HCT116 (cell line): ENCODE measurements around the gene DNAJC6. TPM values are rescaled to one million over a fixed set of nuclear protein-coding genes. Genes with fewer than 3 reads are reported as not detected.

Experiments used
- ATAC-seq: fragments of 200-7000 bp; cut with Tn5 transposase; 2 replicates; pipeline ENCODE4 v1.9.1; 2020; ENCODE audit warnings: mild to moderate bottlenecking, moderate library complexity
- BruUV-seq: library from RNA; stranded (reverse); fragments of 400-500 nt; replicated peaks from 2 replicates; lab custom pipeline; 2021; lab: Mats Ljungman, UMichigan
- CTCF ChIA-PET: fragments of 300-600 bp; sonication (Branson Sonifier 250); formaldehyde crosslinking; loops from one replicate; lab custom pipeline; 2021; ENCODE audit warnings: antibody characterized with exemption; lab: Charles Lee
- POLR2A ChIA-PET: fragments of 300-600, 350-600 bp; sonication (Branson Sonifier 250); formaldehyde crosslinking; loops from one replicate; lab custom pipeline; 2021; ENCODE audit warnings: antibody characterized with exemption; lab: Charles Lee
- RAD21 ChIA-PET, 2 experiments: fragments of 300-600 bp; sonication (Branson Sonifier 250); formaldehyde crosslinking; loops; one replicate each; lab custom pipeline; 2023; ENCODE audit warnings: low total read pairs in 2 of 2; ENCODE audit not compliant: uncharacterized antibody in 2 of 2, unreplicated experiment in 2 of 2, low non-redundant PET in 1 of 2; lab: Charles Lee
- DNase-seq: peaks from one replicate; pipeline ENCODE4 v3.0.0-alpha.2; 2010; ENCODE audit warnings: low read depth, low spot score
- H2AFZ ChIP-seq: fragments of 200-600 bp; shearing (Covaris generic), sonication (generic); 2 replicates; pipeline ENCODE4 v1.6.1; 2017; ENCODE audit warnings: low read depth, mixed run types, mixed read lengths, antibody characterized with exemption, low read length; ENCODE audit not compliant: poor library complexity, severe bottlenecking
- H3K27ac ChIP-seq: 2 replicates; pipeline ENCODE4 v1.5.1; 2012; ENCODE audit warnings: low read depth, low read length
- H3K27me3 ChIP-seq: fragments of 200-600 bp; sonication (generic); 2 replicates; pipeline ENCODE4 v1.6.1; 2016; ENCODE audit warnings: mixed run types, low read length, mixed read lengths; ENCODE audit not compliant: insufficient read depth
- H3K36me3 ChIP-seq, 2 experiments: fragments of 200-500 bp in 1 of 2; fragments of 200-600 bp in 1 of 2; sonication (Bioruptor generic) in 1 of 2; sonication (generic) in 1 of 2; 2 replicates each; pipeline versions ENCODE4 v1.5.1 to v1.6.1; 2014 to 2016; ENCODE audit warnings: low read length in 2 of 2, inconsistent platforms in 1 of 2, mixed read lengths in 1 of 2, mixed run types in 1 of 2; ENCODE audit not compliant: insufficient read depth in 2 of 2, control insufficient read depth in 1 of 2
- H3K4me1 ChIP-seq, 2 experiments: fragments of 200-600 bp in 1 of 2; sonication (generic) in 1 of 2; 2 replicates each; pipeline versions ENCODE4 v1.5.1 to v1.6.1; 2012 to 2017; ENCODE audit warnings: low read length in 2 of 2, inconsistent platforms in 1 of 2, mild to moderate bottlenecking in 1 of 2, mixed read lengths in 1 of 2, mixed run types in 1 of 2, moderate library complexity in 1 of 2; ENCODE audit not compliant: insufficient read depth in 2 of 2, control insufficient read depth in 1 of 2
- H3K4me2 ChIP-seq: fragments of 200-600 bp; sonication (generic); 2 replicates; pipeline ENCODE4 v1.6.1; 2017; ENCODE audit warnings: mixed run types, low read length, mixed read lengths
- H3K4me3 ChIP-seq, 2 experiments: fragments of 200-600 bp in 1 of 2; sonication (generic) in 1 of 2; replicated peaks in 1 of 2; 2 replicates each; pipeline ENCODE4 v1.5.1; 2011 to 2016; ENCODE audit warnings: low read length in 2 of 2, control low read depth in 1 of 2, low read depth in 1 of 2, mild to moderate bottlenecking in 1 of 2, mixed read lengths in 1 of 2, mixed run types in 1 of 2
- H3K79me2 ChIP-seq: fragments of 200-600 bp; sonication (generic); 2 replicates; pipeline ENCODE4 v1.6.1; 2017; ENCODE audit warnings: mild to moderate bottlenecking, mixed run types, low read length, moderate library complexity, mixed read lengths; ENCODE audit not compliant: insufficient read depth
- H3K9ac ChIP-seq: fragments of 200-600 bp; sonication (generic); 2 replicates; pipeline ENCODE4 v1.6.1; 2016; ENCODE audit warnings: low read length, mixed read lengths
- H3K9me2 ChIP-seq: fragments of 200-600 bp; sonication (generic), shearing (Covaris generic); 2 replicates; pipeline ENCODE4 v1.6.1; 2017; ENCODE audit warnings: mixed run types, mild to moderate bottlenecking, moderate library complexity; ENCODE audit not compliant: insufficient read depth
- H3K9me3 ChIP-seq, 2 experiments: fragments of 200-500 bp in 1 of 2; fragments of 200-600 bp in 1 of 2; sonication (Bioruptor generic) in 1 of 2; sonication (generic) in 1 of 2; 2 replicates each; pipeline ENCODE4 v1.6.1; 2014 to 2017; ENCODE audit warnings: low read length in 2 of 2, mixed read lengths in 2 of 2, inconsistent platforms in 1 of 2, low read depth in 1 of 2, mild to moderate bottlenecking in 1 of 2, mixed run types in 1 of 2, moderate library complexity in 1 of 2; ENCODE audit not compliant: control insufficient read depth in 1 of 2, insufficient read depth in 1 of 2
- H4K20me1 ChIP-seq: fragments of 200-600 bp; sonication (generic), shearing (Covaris generic); 2 replicates; pipeline ENCODE4 v1.6.1; 2017; ENCODE audit warnings: mixed run types, mild to moderate bottlenecking, moderate library complexity; ENCODE audit not compliant: insufficient read depth
- CBX3 ChIP-seq: IDR thresholded peaks from 2 replicates; pipeline ENCODE4 v1.6.1; 2012; ENCODE audit warnings: low read depth
- CEBPB ChIP-seq: IDR thresholded peaks from 2 replicates; pipeline ENCODE4 v1.6.1; 2012; ENCODE audit warnings: low read depth
- ELF1 ChIP-seq: IDR thresholded peaks from 2 replicates; pipeline ENCODE4 v1.6.1; 2012; ENCODE audit warnings: low read depth, borderline replicate concordance
- EZH2 ChIP-seq: fragments of 200-600 bp; sonication (generic); IDR thresholded peaks from 2 replicates; pipeline ENCODE4 v1.6.1; 2017; ENCODE audit warnings: antibody characterized with exemption, mixed run types
- EZH2phosphoT487 ChIP-seq: fragments of 200-600 bp; IDR thresholded peaks from 2 replicates; pipeline ENCODE4 v1.6.1; 2018; ENCODE audit warnings: antibody characterized with exemption, borderline replicate concordance
- FOSL1 ChIP-seq: IDR thresholded peaks from 2 replicates; pipeline ENCODE4 v1.6.1; 2012; ENCODE audit warnings: low read depth
- JUND ChIP-seq: IDR thresholded peaks from 2 replicates; pipeline ENCODE4 v1.6.1; 2012
- MAX ChIP-seq: IDR thresholded peaks from 2 replicates; pipeline ENCODE4 v1.6.1; 2012
- SIN3A ChIP-seq: IDR thresholded peaks from 2 replicates; pipeline ENCODE4 v1.6.1; 2012; ENCODE audit warnings: low read depth
- TCF7L2 ChIP-seq: IDR thresholded peaks from 2 replicates; pipeline ENCODE4 v1.7.0; 2011; ENCODE audit warnings: borderline replicate concordance, inconsistent platforms; ENCODE audit not compliant: insufficient read depth, insufficient read length; ENCODE audit errors: extremely low read depth
- YY1 ChIP-seq: IDR thresholded peaks from 2 replicates; pipeline ENCODE4 v1.6.1; 2011; ENCODE audit warnings: low read length, low read depth, moderate library complexity, mild to moderate bottlenecking; ENCODE audit not compliant: insufficient replicate concordance; ENCODE audit errors: extremely low read depth
- ZNF274 ChIP-seq: fragments of 200-500 bp; sonication (Bioruptor generic); IDR thresholded peaks from 2 replicates; pipeline ENCODE4 v1.6.1; 2014; ENCODE audit warnings: mild to moderate bottlenecking, low read depth, low read length, inconsistent platforms
- intact Hi-C: fragments of 100-400 bp; cut with micrococcal nuclease; formaldehyde crosslinking; loops from 2 replicates; pipeline ENCODE4 v1.10.0; 2022
- total RNA-seq: library from RNA; stranded (reverse); gene quantifications from one replicate; pipeline ENCODE4 v1.2.1, GENCODE V29; 2021; ENCODE audit not compliant: unreplicated experiment
- TF ChIP-seq, protein P1 (sequence below): IDR thresholded peaks from 2 replicates; pipeline ENCODE4 v1.6.1; 2011; ENCODE audit warnings: mild to moderate bottlenecking, low read length, moderate library complexity; ENCODE audit not compliant: insufficient replicate concordance; ENCODE audit errors: extremely low read depth
- TF ChIP-seq, protein P2 (sequence below), 3 experiments: fragments of 200-600 bp in 1 of 3; sonication (generic) in 1 of 3; IDR thresholded peaks in 2 of 3; conservative IDR thresholded peaks in 1 of 3; 2 replicates each; pipeline ENCODE4 v1.5.1; 2012 to 2017; ENCODE audit warnings: low read depth in 2 of 3, low read length in 2 of 3, antibody characterized with exemption in 1 of 3, borderline replicate concordance in 1 of 3, control low read depth in 1 of 3, mild to moderate bottlenecking in 1 of 3, mixed read lengths in 1 of 3, mixed run types in 1 of 3, moderate library complexity in 1 of 3; ENCODE audit not compliant: insufficient read depth in 1 of 3
- TF ChIP-seq, protein P3 (sequence below): IDR thresholded peaks from 2 replicates; pipeline ENCODE4 v1.6.1; 2012; ENCODE audit warnings: low read depth
- TF ChIP-seq, protein P4 (sequence below): IDR thresholded peaks from 2 replicates; pipeline ENCODE4 v1.6.1; 2012

Gene DNAJC6
- total RNA-seq, 1 experiment from 2014 or later = 9.0 TPM

GRCh38 chr1:65265651-65266351 is 43.5 kb upstream of the DNAJC6 start:
- H3K9ac ChIP-seq = no peak overlapping the region
- H3K9me2 ChIP-seq = no peaks in the 10 kb centered on the region
- BruUV-seq = no TSS peak
- intact Hi-C loops = no loop called here
- ChIA-PET RAD21 (no interaction called here), POLR2A (no interaction called here)
- H3K27me3 ChIP-seq = no peaks in the 10 kb centered on the region
- peaks cover 0 to 5% of the 10 kb centered on the region in 2 experiments; a peak in 3 of 4 replicates for H3K4me1 ChIP-seq
- no peak for TF ChIP-seq FOSL1
- TF ChIP-seq CBX3 = no peak
- TF ChIP-seq MAX = no peak
- no peak for TF ChIP-seq ELF1
- no peak for TF ChIP-seq YY1
- TF ChIP-seq, protein P1, sequence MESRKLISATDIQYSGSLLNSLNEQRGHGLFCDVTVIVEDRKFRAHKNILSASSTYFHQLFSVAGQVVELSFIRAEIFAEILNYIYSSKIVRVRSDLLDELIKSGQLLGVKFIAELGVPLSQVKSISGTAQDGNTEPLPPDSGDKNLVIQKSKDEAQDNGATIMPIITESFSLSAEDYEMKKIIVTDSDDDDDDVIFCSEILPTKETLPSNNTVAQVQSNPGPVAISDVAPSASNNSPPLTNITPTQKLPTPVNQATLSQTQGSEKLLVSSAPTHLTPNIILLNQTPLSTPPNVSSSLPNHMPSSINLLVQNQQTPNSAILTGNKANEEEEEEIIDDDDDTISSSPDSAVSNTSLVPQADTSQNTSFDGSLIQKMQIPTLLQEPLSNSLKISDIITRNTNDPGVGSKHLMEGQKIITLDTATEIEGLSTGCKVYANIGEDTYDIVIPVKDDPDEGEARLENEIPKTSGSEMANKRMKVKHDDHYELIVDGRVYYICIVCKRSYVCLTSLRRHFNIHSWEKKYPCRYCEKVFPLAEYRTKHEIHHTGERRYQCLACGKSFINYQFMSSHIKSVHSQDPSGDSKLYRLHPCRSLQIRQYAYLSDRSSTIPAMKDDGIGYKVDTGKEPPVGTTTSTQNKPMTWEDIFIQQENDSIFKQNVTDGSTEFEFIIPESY = no peak
- TF ChIP-seq TCF7L2 = no peak
- no peak for TF ChIP-seq CEBPB
- TF ChIP-seq, protein P2, sequence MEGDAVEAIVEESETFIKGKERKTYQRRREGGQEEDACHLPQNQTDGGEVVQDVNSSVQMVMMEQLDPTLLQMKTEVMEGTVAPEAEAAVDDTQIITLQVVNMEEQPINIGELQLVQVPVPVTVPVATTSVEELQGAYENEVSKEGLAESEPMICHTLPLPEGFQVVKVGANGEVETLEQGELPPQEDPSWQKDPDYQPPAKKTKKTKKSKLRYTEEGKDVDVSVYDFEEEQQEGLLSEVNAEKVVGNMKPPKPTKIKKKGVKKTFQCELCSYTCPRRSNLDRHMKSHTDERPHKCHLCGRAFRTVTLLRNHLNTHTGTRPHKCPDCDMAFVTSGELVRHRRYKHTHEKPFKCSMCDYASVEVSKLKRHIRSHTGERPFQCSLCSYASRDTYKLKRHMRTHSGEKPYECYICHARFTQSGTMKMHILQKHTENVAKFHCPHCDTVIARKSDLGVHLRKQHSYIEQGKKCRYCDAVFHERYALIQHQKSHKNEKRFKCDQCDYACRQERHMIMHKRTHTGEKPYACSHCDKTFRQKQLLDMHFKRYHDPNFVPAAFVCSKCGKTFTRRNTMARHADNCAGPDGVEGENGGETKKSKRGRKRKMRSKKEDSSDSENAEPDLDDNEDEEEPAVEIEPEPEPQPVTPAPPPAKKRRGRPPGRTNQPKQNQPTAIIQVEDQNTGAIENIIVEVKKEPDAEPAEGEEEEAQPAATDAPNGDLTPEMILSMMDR (IDR thresholded peaks at IDR 0.05 in 2 of 3, conservative IDR thresholded peaks at IDR 0.05 in 1 of 3; ENCODE audit: borderline replicate concordance in 1 of 3, insufficient read depth in 1 of 3, low read depth in 2 of 3, low read length in 2 of 3) = no peak
- TF ChIP-seq, protein P3, sequence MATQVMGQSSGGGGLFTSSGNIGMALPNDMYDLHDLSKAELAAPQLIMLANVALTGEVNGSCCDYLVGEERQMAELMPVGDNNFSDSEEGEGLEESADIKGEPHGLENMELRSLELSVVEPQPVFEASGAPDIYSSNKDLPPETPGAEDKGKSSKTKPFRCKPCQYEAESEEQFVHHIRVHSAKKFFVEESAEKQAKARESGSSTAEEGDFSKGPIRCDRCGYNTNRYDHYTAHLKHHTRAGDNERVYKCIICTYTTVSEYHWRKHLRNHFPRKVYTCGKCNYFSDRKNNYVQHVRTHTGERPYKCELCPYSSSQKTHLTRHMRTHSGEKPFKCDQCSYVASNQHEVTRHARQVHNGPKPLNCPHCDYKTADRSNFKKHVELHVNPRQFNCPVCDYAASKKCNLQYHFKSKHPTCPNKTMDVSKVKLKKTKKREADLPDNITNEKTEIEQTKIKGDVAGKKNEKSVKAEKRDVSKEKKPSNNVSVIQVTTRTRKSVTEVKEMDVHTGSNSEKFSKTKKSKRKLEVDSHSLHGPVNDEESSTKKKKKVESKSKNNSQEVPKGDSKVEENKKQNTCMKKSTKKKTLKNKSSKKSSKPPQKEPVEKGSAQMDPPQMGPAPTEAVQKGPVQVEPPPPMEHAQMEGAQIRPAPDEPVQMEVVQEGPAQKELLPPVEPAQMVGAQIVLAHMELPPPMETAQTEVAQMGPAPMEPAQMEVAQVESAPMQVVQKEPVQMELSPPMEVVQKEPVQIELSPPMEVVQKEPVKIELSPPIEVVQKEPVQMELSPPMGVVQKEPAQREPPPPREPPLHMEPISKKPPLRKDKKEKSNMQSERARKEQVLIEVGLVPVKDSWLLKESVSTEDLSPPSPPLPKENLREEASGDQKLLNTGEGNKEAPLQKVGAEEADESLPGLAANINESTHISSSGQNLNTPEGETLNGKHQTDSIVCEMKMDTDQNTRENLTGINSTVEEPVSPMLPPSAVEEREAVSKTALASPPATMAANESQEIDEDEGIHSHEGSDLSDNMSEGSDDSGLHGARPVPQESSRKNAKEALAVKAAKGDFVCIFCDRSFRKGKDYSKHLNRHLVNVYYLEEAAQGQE = no peak
- TF ChIP-seq SIN3A = no peak
- no peak for TF ChIP-seq EZH2
- TF ChIP-seq JUND = no peak
- TF ChIP-seq ZNF274 = no peak
- no peak for TF ChIP-seq EZH2phosphoT487
- TF ChIP-seq, protein P4, sequence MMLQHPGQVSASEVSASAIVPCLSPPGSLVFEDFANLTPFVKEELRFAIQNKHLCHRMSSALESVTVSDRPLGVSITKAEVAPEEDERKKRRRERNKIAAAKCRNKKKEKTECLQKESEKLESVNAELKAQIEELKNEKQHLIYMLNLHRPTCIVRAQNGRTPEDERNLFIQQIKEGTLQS = no peak
- TF ChIP-seq, all 23 proteins: peak for 0
- H3K4me3 ChIP-seq = no peak overlapping the region
- H3K9me3 ChIP-seq = no peaks in the 10 kb centered on the region
- no peak overlapping the region for H2AFZ ChIP-seq
- no peaks in the 10 kb centered on the region for H3K79me2 ChIP-seq
- CTCF ChIA-PET = no interaction called here
- H3K27ac ChIP-seq = no peak overlapping the region
- DNase-seq (no peak), ATAC-seq (no peak)
- H3K4me2 ChIP-seq = no peak overlapping the region
- no peaks in the 10 kb centered on the region for H4K20me1 ChIP-seq
- no peaks in the 10 kb centered on the region for H3K36me3 ChIP-seq
